Pulmonary artery endothelial cell (primary cell): Measurements from ENCODE around the gene PANX2. TPM values are rescaled to one million over a fixed set of nuclear protein-coding genes. Genes with fewer than 3 reads are reported as not detected.
A peak's percentile ranks its signal among the peaks of the same experiment; 100 is the strongest.
"Not testable (repeated sequence)": the region's sequence is repeated elsewhere in the genome, so short reads cannot be mapped to it uniquely, and the experiment has no call there.

Experiments used
- DNase-seq: peaks from one replicate; pipeline ENCODE4 v3.0.0-alpha.2; 2011; ENCODE audit warnings: low read depth, low spot score
- total RNA-seq: library from RNA; depleted of rRNA; stranded (reverse); fragments of >200 nt; gene quantifications from 2 replicates; pipeline ENCODE4 v1.2.3, GENCODE V29; 2014

The PANX2 gene
- total RNA-seq, 1 donor from 2014 or later = 0.99 TPM

DNA sequence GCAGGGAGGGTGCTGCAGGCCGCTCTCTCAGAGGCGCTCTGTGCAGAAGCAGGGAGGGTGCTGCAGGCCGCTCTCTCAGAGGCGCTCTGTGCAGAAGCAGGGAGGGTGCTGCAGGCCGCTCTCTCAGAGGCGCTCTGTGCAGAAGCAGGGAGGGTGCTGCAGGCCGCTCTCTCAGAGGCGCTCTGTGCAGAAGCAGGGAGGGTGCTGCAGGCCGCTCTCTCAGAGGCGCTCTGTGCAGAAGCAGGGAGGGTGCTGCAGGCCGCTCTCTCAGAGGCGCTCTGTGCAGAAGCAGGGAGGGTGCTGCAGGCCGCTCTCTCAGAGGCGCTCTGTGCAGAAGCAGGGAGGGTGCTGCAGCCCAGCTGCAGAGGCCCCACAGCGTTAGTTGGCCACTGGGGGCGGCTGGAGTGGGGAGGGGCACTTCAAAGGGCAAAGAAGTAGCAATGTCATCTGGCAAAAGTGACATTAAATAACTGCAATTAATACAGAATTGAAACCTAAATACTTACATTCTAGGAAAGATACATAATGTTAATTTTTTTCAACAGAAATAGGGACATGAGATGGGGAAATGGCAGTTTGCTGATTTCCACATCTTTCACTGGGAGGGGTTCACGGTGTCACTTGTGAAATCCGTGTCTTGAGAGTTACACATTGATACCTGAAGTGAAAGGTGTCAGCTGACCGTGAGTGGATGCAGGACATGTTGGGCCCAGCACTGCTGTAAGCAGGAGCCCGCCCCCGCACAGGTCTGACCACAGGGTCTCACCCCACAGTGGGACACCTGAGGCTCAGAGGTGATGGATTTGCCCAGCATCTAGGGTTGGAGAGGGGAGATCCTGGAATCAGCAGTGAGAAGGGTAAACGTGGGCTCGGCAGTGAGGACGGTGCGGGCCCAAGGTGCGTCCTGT, 23.0 kb upstream of the PANX2 start:
- DNase-seq = not testable (repeated sequence)

GRCh38 chr22:50148166-50148500, 22.4 kb upstream of the PANX2 start:
- DNase-seq = no peak

DNA sequence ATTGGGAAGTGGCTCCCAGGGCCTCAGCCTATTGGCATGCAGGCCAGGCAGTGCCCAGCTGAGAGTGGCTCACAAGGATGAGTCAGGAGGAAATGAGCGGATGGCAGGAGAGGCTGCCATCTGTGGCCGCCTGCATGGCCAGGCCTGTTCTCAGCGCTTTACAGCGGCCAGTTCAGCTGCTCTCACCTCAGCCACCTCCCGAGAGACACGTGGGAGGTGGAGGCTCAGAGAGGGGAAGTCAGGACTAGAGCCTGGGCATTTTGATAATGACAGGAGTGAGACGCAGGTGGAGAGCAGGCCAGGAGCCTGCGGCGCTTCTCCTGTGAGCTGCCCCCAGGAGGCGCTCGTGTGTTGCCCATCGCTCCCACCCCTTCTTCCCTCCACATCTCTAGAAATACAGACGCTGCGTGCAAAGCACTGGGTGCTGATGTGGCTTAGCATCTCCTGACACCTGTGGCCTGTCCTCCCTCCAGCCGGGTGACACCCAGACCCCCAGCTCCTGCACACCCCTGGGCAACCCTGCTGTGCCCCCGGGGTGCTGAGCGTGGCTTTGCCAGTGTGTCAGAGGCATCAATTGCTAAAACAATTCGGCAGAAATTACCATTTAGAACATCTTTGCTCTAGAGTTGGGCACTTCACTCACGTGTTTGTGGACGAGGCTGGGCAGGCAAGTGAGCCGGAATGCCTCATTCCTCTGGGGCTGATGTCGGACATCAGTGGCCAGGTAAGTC, 21.4 kb upstream of the PANX2 start:
- DNase-seq = peak; percentile 22

DNA sequence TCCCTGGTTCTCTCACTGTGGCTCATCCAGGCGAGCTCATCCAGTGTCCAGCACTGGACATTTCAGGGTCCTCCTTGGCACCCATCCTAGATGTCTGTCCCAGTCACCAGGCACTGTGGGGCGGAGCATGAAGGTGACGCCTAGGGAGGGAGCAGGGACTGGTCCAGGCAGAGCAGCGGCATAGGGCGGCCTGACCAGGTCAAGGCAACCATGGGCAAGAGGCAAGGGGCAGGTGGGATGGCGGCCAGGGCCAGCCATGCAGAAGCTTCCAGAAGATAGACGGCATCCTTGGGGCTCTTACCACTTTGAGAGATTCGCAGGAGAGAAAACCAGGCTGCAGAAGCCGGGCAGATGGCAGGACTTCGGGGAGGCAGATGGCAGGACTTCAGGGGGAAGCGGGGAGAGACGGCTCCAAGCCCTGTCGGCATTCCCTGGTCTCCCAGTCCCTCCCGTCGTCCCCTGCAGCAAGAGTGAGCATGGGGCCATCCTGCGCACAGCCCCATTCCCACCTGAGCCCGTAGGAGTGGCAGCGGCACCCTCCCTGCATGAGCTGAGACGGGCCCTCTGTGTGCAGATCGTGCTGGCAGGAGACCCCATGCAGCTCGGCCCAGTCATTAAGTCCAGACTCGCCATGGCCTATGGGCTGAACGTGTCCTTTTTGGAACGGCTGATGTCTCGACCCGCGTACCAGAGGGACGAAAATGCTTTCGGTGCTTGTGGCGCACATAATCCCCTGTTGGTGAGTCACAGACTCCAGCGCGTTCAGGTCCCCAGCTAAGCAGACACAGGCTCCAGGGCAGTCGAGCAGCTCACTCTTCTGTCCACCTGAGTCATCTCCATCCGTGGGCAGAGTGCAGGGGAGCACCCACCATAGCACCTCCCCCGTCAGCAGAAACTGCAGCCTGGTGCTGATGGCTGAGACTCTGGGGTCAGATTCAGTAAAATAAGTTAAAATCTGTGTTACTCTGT, 20.1 kb upstream of the PANX2 start:
- DNase-seq = no peak

DNA sequence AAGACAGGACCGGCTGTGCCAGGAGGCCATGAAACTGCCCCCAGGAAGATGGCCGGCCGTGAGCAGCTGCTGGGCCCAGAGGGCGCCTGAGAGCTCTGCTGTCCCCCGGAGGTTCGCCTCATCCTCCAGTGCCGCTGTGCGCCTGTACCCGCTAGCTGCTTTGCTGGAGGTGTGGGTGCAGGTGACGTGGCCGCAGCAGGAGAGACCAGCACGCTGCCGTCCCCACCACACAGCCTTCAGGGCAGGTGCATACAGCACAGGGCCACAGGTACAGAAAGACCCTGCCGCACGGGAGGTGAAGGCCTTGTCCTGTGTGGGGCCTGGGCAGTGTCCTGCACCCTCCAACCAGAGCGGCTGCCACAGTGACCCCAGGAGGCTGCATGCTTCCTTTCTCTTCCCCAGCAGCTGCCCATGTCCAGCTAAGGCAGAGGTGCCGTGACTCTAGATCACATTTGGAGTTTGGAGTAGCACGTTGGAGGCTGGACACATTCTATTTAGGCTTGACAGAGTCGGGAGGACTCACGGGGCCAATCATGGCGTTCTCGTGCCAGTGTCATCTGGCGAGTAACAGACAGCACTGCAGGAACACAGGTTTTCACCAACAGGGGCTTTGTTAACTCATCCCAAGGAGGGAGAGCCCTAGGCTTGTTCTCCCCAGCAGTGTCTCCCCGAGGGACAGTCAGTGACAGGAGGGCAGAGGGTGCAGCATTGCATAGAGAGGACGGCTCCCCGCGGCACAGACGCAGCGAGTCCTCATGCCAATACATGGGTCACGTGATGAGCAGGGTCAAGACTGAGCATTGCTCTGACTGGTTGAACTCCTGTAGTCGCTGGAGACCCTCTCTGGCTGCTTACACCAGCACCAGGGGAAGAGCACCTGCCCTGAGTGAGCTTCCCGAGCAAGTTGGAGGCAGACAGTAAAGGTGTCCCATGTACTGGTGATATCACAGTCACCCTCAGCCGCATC, 18.7 kb upstream of the PANX2 start:
- no peak for DNase-seq

DNA sequence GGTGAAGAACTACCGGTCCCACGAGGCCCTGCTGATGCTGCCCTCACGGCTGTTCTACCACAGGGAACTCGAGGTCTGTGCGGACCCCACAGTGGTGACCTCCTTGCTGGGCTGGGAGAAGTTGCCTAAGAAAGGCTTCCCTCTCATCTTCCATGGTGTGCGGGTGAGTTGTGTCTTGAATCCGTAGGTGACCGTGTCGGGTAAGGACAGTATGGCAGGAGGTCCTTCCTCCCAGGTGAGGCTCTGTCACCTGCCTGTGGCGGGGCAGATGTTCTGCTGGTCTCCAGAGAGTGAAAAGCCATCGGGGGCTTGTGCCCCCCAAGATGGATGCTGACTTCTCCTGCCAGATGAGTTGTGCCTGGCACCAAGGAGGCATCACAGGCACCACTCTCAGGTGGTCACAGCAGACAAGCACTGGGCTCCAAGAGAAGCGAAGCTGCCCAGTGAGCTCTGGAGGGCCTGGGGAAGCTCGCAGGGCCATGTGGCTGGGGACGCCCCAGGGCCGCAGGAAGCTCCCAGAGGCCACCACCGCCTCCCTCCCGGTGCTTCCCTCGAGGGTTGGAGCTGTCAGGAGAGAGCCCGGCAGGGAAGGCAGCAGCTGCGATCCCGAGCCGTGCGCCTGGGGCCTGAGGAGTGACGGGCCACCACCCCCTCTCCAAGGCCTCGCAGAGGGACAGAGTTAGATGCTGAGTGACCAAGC, 17.3 kb upstream of the PANX2 start:
- no peak for DNase-seq

DNA sequence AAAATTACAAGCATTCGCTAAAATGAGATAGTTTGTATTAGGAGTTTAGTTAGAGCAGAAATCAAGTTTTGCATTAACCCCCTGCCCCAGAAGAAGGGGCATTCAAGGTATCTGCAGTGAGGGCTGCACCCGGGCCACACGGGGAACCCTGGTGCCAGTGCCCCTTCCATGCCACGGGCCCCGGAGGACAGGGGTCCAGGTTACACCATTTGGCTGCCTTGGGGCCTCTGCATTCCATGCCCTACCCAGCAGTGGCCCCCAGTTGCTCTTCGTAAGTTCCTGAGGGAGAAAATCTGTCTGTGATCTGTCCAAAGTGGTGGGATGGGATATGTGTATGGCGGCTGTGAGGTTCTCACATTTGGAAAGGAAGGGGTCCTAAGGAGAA, 16.8 kb upstream of the PANX2 start:
- DNase-seq = no peak

- DNase-seq = no peak
These were observed 12.7 kb upstream of the PANX2 start for GRCh38 chr22:50157709-50158375.

- DNase-seq = no peak
These were observed 9.6 kb upstream of the PANX2 start for GRCh38 chr22:50160947-50161346.

DNA sequence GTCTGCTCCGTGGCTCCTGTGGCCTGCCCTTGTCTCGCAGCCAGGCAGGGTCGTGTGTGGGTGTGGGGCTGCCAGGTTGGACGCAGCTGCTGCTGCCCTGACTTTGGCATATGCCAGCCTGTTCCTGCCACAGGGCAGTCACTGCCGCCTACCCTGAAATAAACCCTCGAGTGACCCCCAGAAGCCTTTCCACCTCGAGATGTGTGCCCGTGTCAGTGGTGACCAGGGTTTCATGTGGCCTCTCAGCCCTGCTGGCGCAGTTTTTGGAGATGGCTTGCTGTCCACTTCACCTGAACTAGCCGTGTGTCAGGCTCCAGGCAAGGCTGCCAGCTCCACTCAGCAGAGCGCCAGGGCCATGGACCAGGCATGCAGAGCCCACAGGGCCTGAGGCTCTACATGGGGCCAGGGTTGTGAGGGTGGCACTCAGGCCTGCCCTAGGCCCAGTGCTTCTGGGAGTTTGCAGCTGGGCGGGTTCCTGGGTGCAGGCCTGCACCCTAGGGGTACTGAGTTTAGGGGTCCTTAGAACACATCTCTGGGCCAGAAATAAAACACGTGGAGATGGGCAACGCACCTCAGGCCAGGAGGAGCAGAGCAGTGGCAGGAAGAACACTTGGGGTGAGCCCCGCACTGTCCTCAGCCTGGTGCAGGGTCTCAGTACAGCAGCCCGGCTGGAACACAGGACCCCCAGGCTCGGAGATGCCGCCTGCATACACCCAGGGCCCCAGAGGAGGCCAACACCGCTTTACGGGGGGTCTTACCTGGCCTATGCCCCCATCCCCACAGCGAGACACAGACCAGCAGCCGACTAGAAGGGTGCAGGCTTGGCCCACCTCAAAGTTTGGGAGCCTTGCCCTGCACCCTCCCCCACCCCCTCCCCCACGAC, 8.8 kb upstream of the PANX2 start:
- DNase-seq = no peak

DNA sequence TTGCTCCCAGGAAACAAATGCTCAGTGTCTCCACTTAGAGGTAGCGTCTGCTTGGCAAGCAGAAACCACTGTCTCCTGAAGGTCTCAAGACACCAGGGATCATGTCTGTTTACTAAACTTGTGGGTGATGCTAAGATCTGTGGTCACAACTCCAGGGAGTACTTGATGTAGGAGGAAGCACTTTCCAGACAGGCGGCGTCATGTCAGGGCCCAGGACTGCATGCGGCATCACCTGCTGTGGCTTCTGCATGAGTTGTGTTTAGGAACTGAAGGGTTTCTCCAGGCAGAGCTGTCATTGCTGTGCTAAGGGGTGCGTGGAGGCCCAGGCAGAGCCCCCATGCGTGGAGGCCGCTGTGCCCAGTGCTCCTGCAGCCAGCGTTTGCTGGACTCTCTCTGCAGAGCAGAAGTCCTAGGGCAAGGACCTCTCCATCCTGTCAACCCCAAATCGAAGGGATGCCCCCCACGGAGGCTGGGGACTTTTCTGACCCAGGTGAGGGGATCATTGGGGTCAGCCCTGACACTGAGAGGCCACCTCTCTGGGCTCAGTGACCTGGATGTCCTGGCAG, 8.1 kb upstream of the PANX2 start:
- DNase-seq = no peak

GRCh38 chr22:50165436-50166123, 5.0 kb upstream of the PANX2 start:
- DNase-seq = no peak

GRCh38 chr22:50167689-50168489, 2.6 kb upstream of the PANX2 start:
- no peak for DNase-seq

DNA sequence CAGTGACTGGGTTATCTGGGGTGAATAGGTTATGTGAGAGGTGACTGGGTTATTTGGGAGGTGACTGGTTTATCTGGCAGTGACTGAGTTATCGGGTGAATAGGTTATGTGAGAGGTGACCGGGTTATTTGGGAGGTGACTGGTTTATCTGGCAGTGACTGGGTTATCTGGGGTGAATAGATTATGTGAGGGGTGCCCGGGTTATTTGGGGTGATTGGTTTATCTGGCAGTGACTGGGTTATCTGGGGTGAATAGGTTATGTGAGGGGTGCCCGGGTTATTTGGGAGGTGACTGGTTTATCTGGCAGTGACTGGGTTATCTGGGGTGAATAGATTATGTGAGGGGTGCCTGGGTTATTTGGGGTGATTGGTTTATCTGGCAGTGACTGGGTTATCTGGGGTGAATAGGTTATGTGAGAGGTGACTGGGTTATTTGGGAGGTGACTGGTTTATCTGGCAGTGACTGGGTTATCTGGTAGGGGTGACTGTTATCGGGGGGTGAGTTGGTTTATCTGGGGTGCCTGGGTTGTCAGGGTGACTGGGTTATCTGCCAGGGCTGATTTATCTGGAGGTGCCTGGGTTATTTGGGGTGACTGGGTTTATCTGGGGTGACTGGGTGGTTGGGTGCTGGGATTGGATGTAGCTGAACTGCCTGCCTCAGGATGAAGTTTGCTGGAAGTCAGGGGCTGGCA, 1.9 kb upstream of the PANX2 start:
- not testable (repeated sequence) for DNase-seq

GRCh38 chr22:50169181-50169759, 1.3 kb upstream of the PANX2 start:
- DNase-seq = no peak
